ENCODE measurements around the gene LRRC58. TPM values are rescaled to one million over a fixed set of nuclear protein-coding genes. Genes with fewer than 3 reads are reported as not detected.
A peak's percentile ranks its signal among the peaks of the same experiment; 100 is the strongest.
"Not testable (repeated sequence)": the region's sequence is repeated elsewhere in the genome, so short reads cannot be mapped to it uniquely, and the experiment has no call there.

LRRC58 gene
- 10 to 100 TPM; 17.6 to 18.0 TPM for total RNA-seq

DNA sequence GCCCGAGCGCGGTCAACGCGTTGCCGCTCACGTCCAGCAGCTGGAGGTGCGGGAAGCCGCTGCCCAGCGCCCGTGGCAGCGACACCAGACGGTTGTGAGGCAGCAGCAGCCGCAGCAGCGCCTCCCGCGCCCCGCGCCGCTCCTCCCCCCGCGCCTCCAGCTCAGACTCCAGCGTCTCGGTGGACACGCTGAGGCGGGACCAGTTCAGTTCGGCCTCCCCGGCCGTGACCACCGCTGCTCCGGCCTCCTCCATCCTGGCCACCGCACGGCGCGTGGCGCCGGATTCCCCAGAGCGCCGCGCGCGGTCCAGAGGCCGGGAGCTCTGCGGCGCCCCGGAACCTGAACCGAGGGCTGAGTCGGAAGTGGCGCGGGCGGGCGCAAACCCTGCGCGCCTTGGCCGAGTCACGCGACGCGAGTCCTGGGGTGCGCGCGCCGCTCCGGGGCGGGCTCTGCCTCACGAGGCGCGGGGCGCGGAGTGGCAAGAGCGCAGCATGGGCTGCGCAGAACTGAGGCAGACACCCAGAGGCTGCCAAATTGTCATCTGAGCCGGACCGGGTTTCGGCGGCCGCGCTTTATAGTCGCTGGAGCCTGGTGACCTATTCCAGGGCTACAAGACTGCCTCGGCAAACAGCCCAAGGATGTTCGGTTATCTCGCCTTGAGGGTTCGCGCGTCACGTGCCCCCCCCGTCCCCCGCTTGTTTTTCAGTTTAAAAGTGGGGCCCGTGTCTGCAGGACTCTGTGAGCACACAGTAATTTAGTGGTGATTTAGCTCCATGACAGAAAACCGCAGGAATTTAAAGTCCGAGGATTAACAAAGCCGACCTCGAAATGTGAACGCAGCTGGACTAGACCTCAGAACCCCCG is at the start of gene LRRC58:
Gene LRRC58 (minus strand): TSS at position 364 of the 864 bp plus-strand sequence. CDS start 111 bp downstream, at position 253.
- Mint-ChIP-seq H3K27ac (peak within 1 kb of the TSS; percentile 89), H3K4me3 (peak within 1 kb of the TSS; percentile 89), H3K9me3 (no peaks in the 10 kb centered on the region), H3K36me3 (ENCODE audit: low read depth) (peaks cover 7% of the 10 kb centered on the region), H3K27me3 (ENCODE audit: low read depth) (no peaks in the 10 kb centered on the region), H3K4me1 (ENCODE audit: low read depth) (peaks cover 39% of the 10 kb centered on the region)
- peak; percentile 85 for DNase-seq
- intact Hi-C loops (cut with micrococcal nuclease): loop anchor here (1.0 to 10.0 kb wide), 15 partner anchors 68 to 1404 kb away; partner anchors contain the start of genes ARHGAP31, CFAP91, GTF2E1 and NDUFB4
- CTCF ChIA-PET: interaction anchor here (0.5 to 2.2 kb wide), 6 partner anchors 7 to 1752 kb away, joined by 3 to 9 read pairs (median 5); no protein-coding TSS in a partner anchor

DNA sequence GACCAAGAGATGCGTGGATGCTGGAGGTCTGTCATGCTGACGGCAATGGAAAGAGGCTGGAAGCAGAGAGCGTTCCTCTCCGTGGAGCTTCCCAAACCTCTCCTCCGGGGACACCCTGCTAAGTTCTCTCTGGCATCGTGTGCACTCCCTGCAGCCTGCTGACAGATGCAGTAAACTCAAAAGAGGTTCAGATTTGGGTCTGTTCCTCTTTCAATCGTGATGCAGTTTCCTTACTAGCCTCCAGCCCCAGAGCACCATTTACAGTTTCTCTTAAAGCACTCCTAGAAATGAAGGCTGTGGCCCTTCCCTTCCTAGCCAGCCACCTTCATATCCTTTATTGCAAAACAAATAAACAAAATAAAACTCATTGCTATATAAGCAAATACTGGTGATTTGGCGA is 47.3 kb upstream of the LRRC58 start:
- CTCF ChIA-PET: interaction anchor here (1.2 kb wide), 1 partner anchor 20 kb away, joined by 3 read pairs; no protein-coding TSS in a partner anchor
- DNase-seq: no peak
- H3K4me1 Mint-ChIP-seq (ENCODE audit: low read depth): no peaks in the 10 kb centered on the region
- no peaks in the 10 kb centered on the region for H3K9me3 Mint-ChIP-seq
- H3K27ac Mint-ChIP-seq: no peak overlapping the region
- H3K36me3 Mint-ChIP-seq (ENCODE audit: low read depth): no peaks in the 10 kb centered on the region
- intact Hi-C loops (cut with micrococcal nuclease): no loop called here
- no peaks in the 10 kb centered on the region for H3K27me3 Mint-ChIP-seq (ENCODE audit: low read depth)
- no peak overlapping the region for H3K4me3 Mint-ChIP-seq

DNA sequence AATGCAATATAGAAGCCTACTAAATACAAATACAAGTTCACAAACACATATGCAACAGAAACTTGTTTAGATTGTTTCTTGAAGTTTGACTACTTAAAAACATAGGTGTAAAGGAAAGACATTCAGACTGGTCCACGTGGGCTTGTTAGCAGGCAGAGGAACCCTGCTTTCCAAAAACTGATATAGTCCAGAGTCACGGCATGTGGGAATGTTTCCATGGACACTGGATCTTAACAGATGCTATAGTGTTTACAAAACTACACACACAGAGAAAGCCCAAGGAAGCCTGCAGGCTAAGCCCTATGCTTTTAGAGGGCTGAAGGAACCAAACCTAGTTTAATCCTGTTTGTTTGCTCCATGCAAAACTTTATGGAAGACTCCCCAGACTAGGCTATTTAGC is 45.2 kb upstream of the LRRC58 start:
- Mint-ChIP-seq H3K27me3 (ENCODE audit: low read depth) (no peaks in the 10 kb centered on the region), H3K4me1 (ENCODE audit: low read depth) (no peaks in the 10 kb centered on the region), H3K36me3 (ENCODE audit: low read depth) (no peaks in the 10 kb centered on the region), H3K27ac (no peak overlapping the region), H3K4me3 (no peak overlapping the region), H3K9me3 (no peaks in the 10 kb centered on the region)
- CTCF ChIA-PET: no interaction called here
- intact Hi-C loops (cut with micrococcal nuclease): no loop called here
- DNase-seq: no peak

DNA sequence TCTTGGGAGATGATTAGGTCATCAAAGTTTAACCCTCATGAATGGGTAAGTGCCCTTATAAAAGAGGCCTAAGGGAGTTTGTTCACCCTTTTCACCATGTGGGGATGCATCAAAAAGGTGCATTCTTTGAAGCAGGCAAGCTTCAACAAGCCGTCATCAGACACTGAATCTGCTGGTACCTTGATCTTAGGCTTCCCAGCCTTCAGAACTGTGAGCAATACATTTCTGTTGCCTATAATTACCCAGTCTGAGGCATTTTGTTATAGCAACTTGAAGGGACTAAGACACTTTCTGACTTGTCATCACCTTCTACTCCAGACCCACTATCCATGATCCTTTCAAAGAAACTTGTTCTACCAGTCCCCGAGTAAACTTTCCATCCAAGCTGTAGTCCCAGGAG is 44.6 kb upstream of the LRRC58 start:
- CTCF ChIA-PET: no interaction called here
- Mint-ChIP-seq H3K4me3 (no peak overlapping the region), H3K27me3 (ENCODE audit: low read depth) (no peaks in the 10 kb centered on the region), H3K36me3 (ENCODE audit: low read depth) (no peaks in the 10 kb centered on the region), H3K4me1 (ENCODE audit: low read depth) (no peaks in the 10 kb centered on the region), H3K27ac (no peak overlapping the region), H3K9me3 (no peaks in the 10 kb centered on the region)
- intact Hi-C loops (cut with micrococcal nuclease): no loop called here
- DNase-seq: no peak

DNA sequence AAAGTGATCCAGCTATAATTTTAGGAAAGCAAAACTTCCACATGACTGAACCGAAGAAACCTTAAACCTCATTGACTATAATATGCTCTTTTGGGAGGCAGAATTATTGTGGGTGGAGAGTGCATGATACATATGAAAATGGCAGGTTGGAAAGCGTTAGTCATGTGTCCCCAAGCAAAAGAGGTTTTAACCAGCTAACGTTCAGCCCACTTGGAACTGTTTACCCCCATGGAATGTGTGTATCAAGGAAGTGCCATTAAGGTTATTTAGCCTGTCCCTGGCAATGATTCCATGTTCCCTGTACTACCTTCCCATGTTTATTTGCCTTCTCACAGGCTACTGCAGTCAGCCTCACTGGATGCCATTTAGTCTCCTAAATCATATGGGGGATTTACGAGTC is 44.1 kb upstream of the LRRC58 start:
- CTCF ChIA-PET: interaction anchor here (1.1 kb wide), 1 partner anchor 53 kb away, joined by 3 read pairs; no protein-coding TSS in a partner anchor
- H3K9me3 Mint-ChIP-seq: no peaks in the 10 kb centered on the region
- no peaks in the 10 kb centered on the region for H3K4me1 Mint-ChIP-seq (ENCODE audit: low read depth)
- no peaks in the 10 kb centered on the region for H3K27me3 Mint-ChIP-seq (ENCODE audit: low read depth)
- no peaks in the 10 kb centered on the region for H3K36me3 Mint-ChIP-seq (ENCODE audit: low read depth)
- no peak overlapping the region for H3K4me3 Mint-ChIP-seq
- intact Hi-C loops (cut with micrococcal nuclease): no loop called here
- DNase-seq: no peak
- no peak overlapping the region for H3K27ac Mint-ChIP-seq

DNA sequence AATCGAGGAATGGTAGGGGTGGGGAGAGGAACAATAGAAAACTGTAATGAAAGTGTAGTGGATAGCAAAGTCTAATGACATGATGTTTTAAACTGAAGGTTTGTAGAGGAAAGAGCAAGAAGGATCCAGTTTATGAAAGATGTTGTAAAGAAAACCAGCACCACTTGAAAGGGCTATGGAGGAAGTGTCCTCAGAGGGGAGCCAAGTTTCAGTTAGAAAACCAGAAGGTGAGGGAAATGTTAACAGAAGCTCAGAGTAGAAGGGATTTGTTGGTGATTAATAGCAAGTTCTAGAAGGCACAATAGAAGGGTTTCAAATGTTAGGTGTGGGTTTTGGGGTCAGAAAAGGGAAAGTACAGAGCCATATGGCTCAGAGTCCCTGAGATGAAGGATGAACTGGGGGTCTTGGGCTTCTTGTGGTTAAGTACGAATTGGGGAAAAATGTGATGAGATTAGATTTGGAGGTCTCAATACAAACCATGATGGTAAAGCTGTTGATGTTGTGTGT is 33.8 kb upstream of the LRRC58 start:
- Mint-ChIP-seq H3K4me3 (no peak overlapping the region), H3K27ac (no peak overlapping the region), H3K36me3 (ENCODE audit: low read depth) (peaks cover 2% of the 10 kb centered on the region), H3K4me1 (ENCODE audit: low read depth) (no peaks in the 10 kb centered on the region), H3K9me3 (no peaks in the 10 kb centered on the region), H3K27me3 (ENCODE audit: low read depth) (peaks cover 7% of the 10 kb centered on the region)
- CTCF ChIA-PET: interaction anchor here (1.3 kb wide), 1 partner anchor 20 kb away, joined by 4 read pairs; no protein-coding TSS in a partner anchor
- DNase-seq: no peak
- intact Hi-C loops (cut with micrococcal nuclease): no loop called here

DNA sequence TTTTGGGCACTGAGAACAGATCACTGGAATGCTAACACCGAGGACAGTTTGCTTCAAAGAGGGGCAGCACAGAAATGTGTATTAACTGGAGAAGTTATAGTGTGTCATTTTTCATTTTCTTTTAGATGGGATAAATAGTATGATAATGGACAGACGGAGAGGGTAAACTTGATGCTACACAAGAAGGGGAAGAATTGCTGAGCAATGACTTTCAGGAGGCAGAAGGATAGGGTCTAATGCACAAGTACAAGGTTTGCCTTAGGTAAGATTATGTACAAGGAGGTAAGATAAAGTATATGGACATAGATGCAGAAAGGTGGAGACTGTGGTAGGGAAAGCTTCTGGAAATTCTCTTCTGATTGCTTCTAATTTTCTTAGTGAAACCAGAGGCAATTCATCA is 32.3 kb upstream of the LRRC58 start:
- Mint-ChIP-seq H3K9me3 (no peaks in the 10 kb centered on the region), H3K27ac (no peak overlapping the region), H3K27me3 (ENCODE audit: low read depth) (peaks cover 7% of the 10 kb centered on the region), H3K36me3 (ENCODE audit: low read depth) (peaks cover 2% of the 10 kb centered on the region), H3K4me1 (ENCODE audit: low read depth) (no peaks in the 10 kb centered on the region), H3K4me3 (no peak overlapping the region)
- intact Hi-C loops (cut with micrococcal nuclease): no loop called here
- CTCF ChIA-PET: no interaction called here
- no peak for DNase-seq

DNA sequence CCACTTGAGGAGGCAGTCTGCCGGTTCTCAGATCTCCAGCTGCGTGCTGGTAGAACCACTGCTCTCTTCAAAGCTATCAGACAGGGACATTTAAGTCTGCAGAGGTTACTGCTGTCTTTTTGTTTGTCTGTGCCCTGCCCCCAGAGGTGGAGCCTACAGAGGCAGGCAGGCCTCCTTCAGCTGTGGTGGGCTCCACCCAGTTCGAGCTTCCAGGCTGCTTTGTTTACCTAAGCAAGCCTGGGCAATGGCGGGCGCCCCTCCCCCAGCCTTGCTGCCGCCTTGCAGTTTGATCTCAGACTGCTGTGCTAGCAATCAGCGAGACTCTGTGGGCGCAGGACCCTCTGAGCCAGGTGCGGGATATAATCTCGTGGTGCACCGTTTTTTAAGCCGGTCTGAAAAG is 28.8 kb upstream of the LRRC58 start:
- H3K4me3 Mint-ChIP-seq; H3K27me3 Mint-ChIP-seq (ENCODE audit: low read depth); H3K9me3 Mint-ChIP-seq; intact Hi-C loops (cut with micrococcal nuclease); CTCF ChIA-PET; DNase-seq; H3K4me1 Mint-ChIP-seq (ENCODE audit: low read depth); H3K27ac Mint-ChIP-seq; H3K36me3 Mint-ChIP-seq (ENCODE audit: low read depth): not testable (repeated sequence)

DNA sequence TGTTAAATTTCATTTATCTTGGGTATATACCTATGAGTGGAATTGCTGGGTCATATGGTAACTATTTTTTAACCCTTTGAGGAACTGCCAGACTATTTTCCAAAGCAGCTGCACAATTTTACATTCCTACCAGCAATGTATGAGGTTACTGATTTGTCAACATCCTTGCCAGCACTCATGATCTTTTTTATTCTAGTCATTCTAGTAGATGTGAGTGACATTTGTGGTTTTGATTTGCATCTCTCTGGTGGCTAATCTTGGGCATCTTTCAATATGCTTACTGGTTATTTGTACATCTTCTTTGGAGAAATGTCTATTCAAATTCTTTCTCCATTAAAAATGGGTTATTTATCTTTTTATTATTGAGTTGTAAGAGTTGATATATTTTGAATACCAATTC is 21.3 kb upstream of the LRRC58 start:
- Mint-ChIP-seq H3K27me3 (ENCODE audit: low read depth) (peaks cover 11% of the 10 kb centered on the region), H3K4me1 (ENCODE audit: low read depth) (no peaks in the 10 kb centered on the region), H3K27ac (no peak overlapping the region), H3K36me3 (ENCODE audit: low read depth) (no peaks in the 10 kb centered on the region), H3K4me3 (no peak overlapping the region), H3K9me3 (no peaks in the 10 kb centered on the region)
- CTCF ChIA-PET: interaction anchor here (1.3 kb wide), 1 partner anchor 47 kb away, joined by 3 read pairs; no protein-coding TSS in a partner anchor
- intact Hi-C loops (cut with micrococcal nuclease): no loop called here
- DNase-seq: no peak

DNA sequence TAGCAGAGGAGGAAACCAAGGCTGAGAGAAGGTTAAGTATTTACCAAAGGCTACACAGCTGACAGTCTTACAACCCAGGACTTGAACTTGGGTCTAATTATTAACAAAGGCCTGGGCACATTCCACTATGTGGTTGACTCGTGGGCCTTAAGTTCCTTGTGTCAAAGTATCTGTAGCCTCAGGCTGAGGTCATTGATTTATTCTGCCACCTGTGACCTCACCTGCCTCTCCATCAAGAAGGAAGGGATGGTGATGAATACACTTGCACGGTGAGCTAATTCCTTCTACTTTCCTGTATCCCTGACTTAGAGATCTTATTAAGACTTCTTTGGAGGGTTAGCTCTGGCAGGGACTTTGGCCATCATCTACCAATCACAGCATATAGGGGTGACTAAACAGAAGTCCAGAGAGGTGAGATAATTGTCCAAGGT is 19.9 kb upstream of the LRRC58 start:
- Mint-ChIP-seq H3K27ac (no peak overlapping the region), H3K27me3 (ENCODE audit: low read depth) (peaks cover 12% of the 10 kb centered on the region), H3K4me1 (ENCODE audit: low read depth) (no peaks in the 10 kb centered on the region), H3K4me3 (no peak overlapping the region), H3K9me3 (no peaks in the 10 kb centered on the region), H3K36me3 (ENCODE audit: low read depth) (no peaks in the 10 kb centered on the region)
- no peak for DNase-seq
- CTCF ChIA-PET: no interaction called here
- intact Hi-C loops (cut with micrococcal nuclease): no loop called here

DNA sequence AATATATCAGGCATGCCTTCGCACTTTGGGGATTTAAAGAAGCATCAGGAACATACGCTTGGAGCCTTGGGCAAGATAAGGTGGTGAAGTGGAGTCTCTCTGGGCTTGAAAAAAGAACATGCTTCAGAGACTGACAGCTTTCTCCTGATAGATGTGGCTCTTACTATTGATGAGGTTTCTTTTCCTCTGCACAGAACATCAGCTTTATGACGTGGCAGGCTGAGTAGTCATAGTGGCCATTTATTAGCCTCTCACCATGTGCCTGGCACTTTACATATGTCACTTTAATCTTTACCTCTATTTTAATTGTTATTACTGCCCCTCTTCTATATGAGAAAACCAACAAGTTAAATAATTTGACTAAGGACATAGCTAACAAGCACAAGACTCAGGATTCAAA is 19.0 kb upstream of the LRRC58 start:
- intact Hi-C loops (cut with micrococcal nuclease): no loop called here
- H3K27ac Mint-ChIP-seq: no peak overlapping the region
- H3K36me3 Mint-ChIP-seq (ENCODE audit: low read depth): no peaks in the 10 kb centered on the region
- no peak overlapping the region for H3K4me3 Mint-ChIP-seq
- no peaks in the 10 kb centered on the region for H3K4me1 Mint-ChIP-seq (ENCODE audit: low read depth)
- H3K9me3 Mint-ChIP-seq: no peaks in the 10 kb centered on the region
- CTCF ChIA-PET: no interaction called here
- DNase-seq: no peak
- peaks cover 12% of the 10 kb centered on the region for H3K27me3 Mint-ChIP-seq (ENCODE audit: low read depth)

DNA sequence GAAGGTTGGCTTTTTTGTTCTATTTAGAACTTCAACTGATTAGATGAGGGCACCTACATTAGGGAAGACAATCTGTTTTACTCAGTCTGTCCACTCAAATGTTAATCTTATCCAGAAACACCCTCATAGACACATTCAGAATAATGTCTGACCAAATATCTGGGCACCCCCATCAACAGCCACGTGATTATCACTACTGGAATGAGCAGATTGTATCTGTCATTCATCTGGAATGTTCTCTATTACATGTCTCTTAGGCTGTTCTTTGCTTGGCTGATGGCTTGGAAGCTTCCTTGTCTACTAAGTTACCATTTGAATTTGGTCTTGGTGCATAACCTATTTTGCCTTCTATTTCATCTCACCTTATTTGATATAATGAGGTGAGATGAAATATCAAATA is 15.7 kb upstream of the LRRC58 start:
- intact Hi-C loops (cut with micrococcal nuclease): no loop called here
- H3K9me3 Mint-ChIP-seq: no peaks in the 10 kb centered on the region
- CTCF ChIA-PET: no interaction called here
- peaks cover 14% of the 10 kb centered on the region for H3K27me3 Mint-ChIP-seq (ENCODE audit: low read depth)
- no peaks in the 10 kb centered on the region for H3K36me3 Mint-ChIP-seq (ENCODE audit: low read depth)
- no peak overlapping the region for H3K4me3 Mint-ChIP-seq
- H3K4me1 Mint-ChIP-seq (ENCODE audit: low read depth): no peaks in the 10 kb centered on the region
- DNase-seq: no peak
- no peak overlapping the region for H3K27ac Mint-ChIP-seq

DNA sequence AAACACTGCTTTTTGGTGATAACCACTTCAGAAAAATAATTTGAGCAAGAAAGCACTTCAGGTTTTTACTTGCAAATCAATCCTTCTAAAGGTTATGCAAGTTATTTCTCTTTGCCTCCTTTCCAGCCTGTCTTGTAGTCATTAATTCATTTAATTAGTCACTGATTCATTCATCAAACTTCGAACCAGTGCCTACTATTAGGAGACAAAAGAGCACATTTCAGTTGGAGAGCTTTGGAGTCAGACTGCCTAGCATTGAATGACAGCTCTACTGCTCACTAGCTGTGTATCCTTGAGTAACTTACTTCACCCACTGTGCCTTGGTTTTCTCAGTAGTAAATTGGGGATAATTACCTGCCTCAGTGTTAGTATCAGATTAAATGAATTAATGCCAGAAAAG is 14.9 kb upstream of the LRRC58 start:
- CTCF ChIA-PET: interaction anchor here (0.5 to 1.1 kb wide), 2 partner anchors 13 to 203 kb away, joined by 3 to 4 read pairs; no protein-coding TSS in a partner anchor
- Mint-ChIP-seq H3K4me1 (ENCODE audit: low read depth) (no peaks in the 10 kb centered on the region), H3K9me3 (no peaks in the 10 kb centered on the region)

More for the DNA sequence above, 14.9 kb upstream of the LRRC58 start:
- Mint-ChIP-seq H3K27me3 (ENCODE audit: low read depth) (peaks cover 14% of the 10 kb centered on the region), H3K4me3 (no peak overlapping the region), H3K36me3 (ENCODE audit: low read depth) (no peaks in the 10 kb centered on the region), H3K27ac (no peak overlapping the region)
- intact Hi-C loops (cut with micrococcal nuclease): no loop called here
- DNase-seq: no peak

All from activated naive CD4-positive, alpha-beta T cell treated with anti-CD3 and anti-CD28 coated beads for 36 hours (primary cell).